AG10803 (cell line): ENCODE measurements around the gene HNRNPAB.
"Not testable (repeated sequence)": the region's sequence is repeated elsewhere in the genome, so short reads cannot be mapped to it uniquely, and the experiment has no call there.

ENCODE experiments used
- DNase-seq: peaks from one replicate; pipeline ENCODE4 v3.0.0; 2010; ENCODE audit warnings: low read depth
- H3K4me3 ChIP-seq: 2 replicates; pipeline ENCODE4 v1.5.1; 2011; ENCODE audit warnings: mild to moderate bottlenecking, low read length, control low read depth
- TF ChIP-seq, protein P1 (sequence below): conservative IDR thresholded peaks from 2 replicates; pipeline ENCODE4 v1.5.1; 2011; ENCODE audit warnings: mild to moderate bottlenecking, low read length, control low read depth, inconsistent platforms

The HNRNPAB gene

GRCh38 chr5:178246624-178247279 lies 42.4 kb downstream of the HNRNPAB start:
- H3K4me3 ChIP-seq, result no peak overlapping the region
- no peak for DNase-seq
- TF ChIP-seq, protein P1, sequence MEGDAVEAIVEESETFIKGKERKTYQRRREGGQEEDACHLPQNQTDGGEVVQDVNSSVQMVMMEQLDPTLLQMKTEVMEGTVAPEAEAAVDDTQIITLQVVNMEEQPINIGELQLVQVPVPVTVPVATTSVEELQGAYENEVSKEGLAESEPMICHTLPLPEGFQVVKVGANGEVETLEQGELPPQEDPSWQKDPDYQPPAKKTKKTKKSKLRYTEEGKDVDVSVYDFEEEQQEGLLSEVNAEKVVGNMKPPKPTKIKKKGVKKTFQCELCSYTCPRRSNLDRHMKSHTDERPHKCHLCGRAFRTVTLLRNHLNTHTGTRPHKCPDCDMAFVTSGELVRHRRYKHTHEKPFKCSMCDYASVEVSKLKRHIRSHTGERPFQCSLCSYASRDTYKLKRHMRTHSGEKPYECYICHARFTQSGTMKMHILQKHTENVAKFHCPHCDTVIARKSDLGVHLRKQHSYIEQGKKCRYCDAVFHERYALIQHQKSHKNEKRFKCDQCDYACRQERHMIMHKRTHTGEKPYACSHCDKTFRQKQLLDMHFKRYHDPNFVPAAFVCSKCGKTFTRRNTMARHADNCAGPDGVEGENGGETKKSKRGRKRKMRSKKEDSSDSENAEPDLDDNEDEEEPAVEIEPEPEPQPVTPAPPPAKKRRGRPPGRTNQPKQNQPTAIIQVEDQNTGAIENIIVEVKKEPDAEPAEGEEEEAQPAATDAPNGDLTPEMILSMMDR, result no peak

GRCh38 chr5:178247481-178248456 lies 43.4 kb downstream of the HNRNPAB start:
- no peak overlapping the region for H3K4me3 ChIP-seq
- TF ChIP-seq, protein P1, result no peak
- no peak for DNase-seq

DNA sequence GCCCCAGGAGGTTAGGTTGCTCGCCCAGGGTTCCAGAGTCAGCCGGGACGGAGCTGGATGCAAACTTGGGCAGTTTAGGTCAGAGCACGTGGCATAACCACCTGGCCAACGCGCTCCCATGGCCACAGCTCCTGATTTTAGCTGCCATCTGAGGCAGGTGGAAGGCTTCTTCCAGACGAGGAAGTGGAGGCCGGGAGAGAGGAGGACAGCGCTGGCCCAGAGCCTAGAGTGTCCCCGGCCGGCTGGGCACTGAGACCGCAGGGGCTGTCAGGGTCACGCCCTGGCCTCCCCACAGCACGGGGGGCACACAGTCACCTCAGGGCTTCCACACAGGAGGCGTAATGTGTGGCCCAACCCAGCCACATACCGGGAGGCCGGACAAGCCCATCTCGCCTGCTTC lies 44.4 kb downstream of the HNRNPAB start:
- no peak overlapping the region for H3K4me3 ChIP-seq
- TF ChIP-seq, protein P1, result no peak
- DNase-seq, result no peak

DNA sequence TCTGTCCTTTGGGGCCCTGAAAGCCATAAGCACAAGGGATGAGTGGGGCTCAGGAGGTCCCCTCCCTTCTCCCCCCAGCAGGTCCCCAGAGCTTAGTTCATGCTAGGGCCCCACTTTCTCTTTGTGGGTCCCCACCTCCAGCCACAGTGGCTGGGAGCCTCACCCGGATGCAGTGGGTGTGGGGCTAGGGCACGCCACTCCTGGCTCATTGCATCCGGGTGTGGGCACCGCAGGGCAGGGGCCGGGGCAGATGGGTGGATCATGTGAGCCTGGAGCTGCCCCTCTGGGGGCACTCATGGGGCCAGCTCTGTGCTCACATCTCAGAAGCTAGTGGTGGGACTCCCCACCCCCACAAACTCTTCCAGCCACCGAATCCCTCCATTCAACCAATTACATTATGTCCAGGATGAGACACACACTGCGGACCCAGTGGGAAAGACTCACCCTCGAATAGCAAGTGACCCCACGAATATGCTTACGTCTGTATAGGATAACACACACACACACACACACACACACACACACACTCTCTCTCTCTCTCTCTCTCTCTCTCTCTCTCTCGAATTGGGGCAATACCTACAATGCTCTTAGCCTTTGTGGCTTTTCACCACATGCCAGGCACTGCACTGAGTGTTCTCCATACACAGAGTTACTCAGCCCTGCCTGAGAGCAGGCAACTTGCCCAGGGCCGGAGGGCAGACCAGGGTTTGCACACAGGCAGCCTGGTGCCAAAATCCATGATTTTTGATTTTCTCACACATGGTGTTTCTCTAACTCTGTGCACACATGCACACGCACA lies 45.1 kb downstream of the HNRNPAB start:
- H3K4me3 ChIP-seq, result no peak overlapping the region
- DNase-seq, result peak; percentile 94
- TF ChIP-seq, protein P1, result no peak

DNA sequence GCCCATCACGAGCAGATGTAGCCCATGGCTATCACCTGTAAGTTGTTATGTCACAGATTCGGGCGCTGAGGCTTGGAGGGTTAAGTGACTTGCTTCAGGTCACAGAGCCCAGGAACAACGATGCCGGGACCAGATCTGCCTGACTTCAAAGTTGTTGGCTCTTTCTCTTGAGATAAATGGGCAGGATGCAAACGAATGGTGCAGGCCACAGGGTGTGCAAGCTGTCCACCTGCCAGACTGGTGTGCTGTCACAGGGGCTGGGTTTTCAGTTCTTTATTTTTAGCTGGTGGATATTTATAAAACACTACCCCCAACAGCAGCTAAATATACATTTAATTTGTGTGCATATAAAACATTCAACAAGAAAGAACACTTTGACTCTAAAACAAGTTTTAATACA lies 45.9 kb downstream of the HNRNPAB start:
- no peak for DNase-seq
- TF ChIP-seq, protein P1, result no peak
- H3K4me3 ChIP-seq, result no peak overlapping the region

DNA sequence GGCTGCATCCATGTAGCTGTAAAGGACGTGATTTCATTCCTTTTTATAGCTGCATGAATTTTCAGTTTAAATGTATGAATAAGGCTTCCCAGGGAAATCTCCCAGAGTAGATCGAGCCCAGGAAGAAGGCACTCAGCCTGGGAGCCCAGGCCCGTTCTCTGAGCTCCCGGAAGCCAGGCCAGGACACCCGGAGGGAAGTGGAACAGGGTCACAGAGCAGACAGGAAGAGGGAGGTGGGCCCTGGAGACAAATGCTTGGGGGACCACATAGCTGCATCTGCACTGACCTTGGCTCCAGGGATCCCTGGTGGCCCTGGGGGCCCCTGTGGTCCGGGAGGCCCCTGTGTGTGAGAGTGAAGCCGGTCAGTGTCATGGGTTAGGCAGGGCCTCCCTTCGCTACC lies 47.9 kb downstream of the HNRNPAB start:
- TF ChIP-seq, protein P1, result no peak
- H3K4me3 ChIP-seq, result no peak overlapping the region
- DNase-seq, result no peak

DNA sequence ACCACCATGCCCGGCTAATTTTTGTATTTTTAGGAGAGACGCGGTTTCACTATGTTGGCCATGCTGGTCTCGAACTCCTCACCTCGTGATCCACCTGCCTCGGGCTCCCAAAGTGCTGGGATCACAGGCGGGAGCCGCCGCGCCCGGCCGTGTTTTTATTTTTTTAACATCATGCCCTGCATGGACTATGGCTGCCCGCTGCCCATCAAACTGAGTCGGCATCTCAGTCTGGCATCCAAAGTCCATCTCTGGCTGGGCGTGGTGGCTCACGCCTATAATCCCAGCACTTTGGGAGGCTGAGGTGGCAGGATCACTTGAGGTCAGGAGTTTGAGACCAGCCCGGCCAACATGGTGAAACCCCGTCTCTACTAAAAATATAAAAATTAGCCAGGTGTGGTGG lies 49.3 kb downstream of the HNRNPAB start:
- not testable (repeated sequence) for H3K4me3 ChIP-seq, DNase-seq
